Upper lobe of left lung (tissue), 6 donors: Measurements from ENCODE around the gene CHCHD4. TPM values are rescaled to one million over a fixed set of nuclear protein-coding genes. Genes with fewer than 3 reads are reported as not detected.

Experiments used
- ATAC-seq, 2 donors: fragments of 200-7000 bp; cut with Tn5 transposase; one replicate each; pipeline ENCODE4 v1.9.1; 2022; ENCODE audit warnings: mild to moderate bottlenecking in 2 of 2, moderate library complexity in 2 of 2; ENCODE audit not compliant: low FRiP score in 2 of 2
- DNase-seq, 2 donors: peaks; one replicate each; pipeline ENCODE4 v3.0.0-alpha.2; 2019 to 2020
- H3K27ac ChIP-seq, 4 donors: fragments of 200-600 bp; sonication (generic); one replicate each; pipeline ENCODE4 v1.5.1; 2016 to 2019
- H3K27me3 ChIP-seq, 4 donors: fragments of 200-600 bp; sonication (generic); one replicate each; pipeline ENCODE4 v1.5.1; 2017 to 2019
- H3K36me3 ChIP-seq, 4 donors: fragments of 200-600 bp; sonication (generic); one replicate each; pipeline ENCODE4 v1.5.1; 2016 to 2019
- H3K4me1 ChIP-seq, 4 donors: fragments of 200-600 bp; sonication (generic); one replicate each; pipeline ENCODE4 v1.5.1; 2018 to 2019
- H3K4me3 ChIP-seq, 4 donors: fragments of 200-600 bp; sonication (generic); one replicate each; pipeline ENCODE4 v1.5.1; 2017 to 2019; ENCODE audit warnings: mild to moderate bottlenecking in 2 of 4, moderate library complexity in 1 of 4
- H3K9me3 ChIP-seq, 4 donors: fragments of 200-600 bp; sonication (generic); one replicate each; pipeline ENCODE4 v1.5.1; 2018 to 2019
- CTCF ChIP-seq, 6 experiments: fragments of 450-650 bp in 4 of 6; fragments of 200-600 bp in 2 of 6; sonication (generic) in 2 of 6; IDR thresholded peaks; one replicate each; pipeline ENCODE4 v1.5.1; 2016 to 2019; ENCODE audit warnings: antibody characterized with exemption in 6 of 6
- EP300 ChIP-seq, 4 donors: sonication (generic); formaldehyde crosslinking; IDR thresholded peaks; one replicate each; pipeline ENCODE4 v1.5.1; 2017; ENCODE audit warnings: antibody characterized with exemption in 4 of 4, control low read depth in 2 of 4
- POLR2A ChIP-seq, 4 donors: fragments of 450-650 bp; IDR thresholded peaks; one replicate each; pipeline ENCODE4 v1.5.1; 2016 to 2017; ENCODE audit warnings: antibody characterized with exemption in 4 of 4, mild to moderate bottlenecking in 2 of 4
- POLR2AphosphoS5 ChIP-seq, 2 donors: sonication (generic); formaldehyde crosslinking; IDR thresholded peaks; one replicate each; pipeline ENCODE4 v1.5.1; 2017; ENCODE audit warnings: antibody characterized with exemption in 2 of 2
- WGBS, 2 donors: methylation state at CpG; one replicate each; pipeline ENCODE4 v1.1.5; 2017 to 2018; 5-methylcytosine and 5-hydroxymethylcytosine counted together
- total RNA-seq, 6 donors: library from RNA; depleted of rRNA in 4 of 6; stranded (reverse); fragments of >200 nt in 4 of 6; gene quantifications; one replicate each; pipeline versions ENCODE4 v1.1.0 to v1.2.1, GENCODE V29; 2016 to 2021
- donor health status: DM: no; HTN: no; CAD: no; lungs with moderate emphysema.
- donor health status: DM: no; HTN: yes; CAD: no; lungs with severe emphysema.

CHCHD4 gene
- total RNA-seq, 6 donors from 2014 or later: 2.1 to 13.2 (median 10.5) TPM

DNA sequence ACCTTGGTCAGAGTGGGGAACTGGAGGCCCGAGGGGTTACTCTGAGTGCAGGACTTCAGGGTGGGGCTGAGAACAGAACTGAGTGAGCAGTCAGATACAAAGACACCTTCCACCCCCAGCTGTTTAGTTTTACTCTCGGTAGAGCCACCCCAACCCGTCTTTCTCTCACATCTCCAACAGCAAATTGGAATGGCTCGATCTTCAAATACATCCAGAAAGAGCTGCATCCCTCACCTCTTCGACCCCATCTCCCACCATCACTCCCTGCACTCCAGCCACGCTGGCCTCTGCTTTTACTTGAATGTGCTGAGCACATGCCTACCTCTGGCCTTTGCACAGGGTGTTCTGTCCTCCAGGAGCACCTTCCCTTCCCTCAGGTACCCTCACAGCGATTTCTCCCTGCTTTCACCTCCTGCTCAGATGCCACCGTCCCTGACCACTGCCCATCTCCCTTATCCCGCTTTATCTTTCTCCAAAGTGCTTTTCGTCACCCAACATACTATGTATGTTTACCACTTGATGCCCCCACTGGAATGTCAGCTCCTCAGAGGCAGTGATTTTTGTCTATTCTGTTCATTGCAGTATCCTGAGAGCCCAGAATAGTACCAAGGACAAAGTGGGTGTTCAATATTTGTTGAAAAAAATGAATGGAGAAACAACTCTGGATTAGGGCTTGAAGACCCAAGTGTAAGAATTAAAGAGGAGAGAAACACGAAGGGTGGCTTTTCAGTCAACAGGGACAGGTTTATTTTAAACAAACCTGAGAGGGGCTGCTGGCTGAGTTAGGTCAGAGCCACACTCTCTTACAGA is 4.4 kb downstream of the CHCHD4 start:
- Histone ChIP-seq H3K27ac (no peak overlapping the region), H3K27me3 (no peaks in the 10 kb centered on the region), H3K4me3 (no peak overlapping the region), H3K4me1 (peaks cover 9 to 32% (median 21%) of the 10 kb centered on the region in 4 donors), H3K9me3 (no peaks in the 10 kb centered on the region), H3K36me3 (peaks cover 6 to 14% (median 8%) of the 10 kb centered on the region in 4 donors)
- TF ChIP-seq POLR2AphosphoS5 (IDR thresholded peaks at IDR 0.05) (no peak), CTCF (IDR thresholded peaks at IDR 0.05) (no peak), POLR2A (IDR thresholded peaks at IDR 0.05) (no peak), EP300 (IDR thresholded peaks at IDR 0.05) (no peak)
- ATAC-seq (no peak), DNase-seq (no peak)
- WGBS, 2 donors: 94 to 96% methylated on average over 11 of the region's 11 CpGs

DNA sequence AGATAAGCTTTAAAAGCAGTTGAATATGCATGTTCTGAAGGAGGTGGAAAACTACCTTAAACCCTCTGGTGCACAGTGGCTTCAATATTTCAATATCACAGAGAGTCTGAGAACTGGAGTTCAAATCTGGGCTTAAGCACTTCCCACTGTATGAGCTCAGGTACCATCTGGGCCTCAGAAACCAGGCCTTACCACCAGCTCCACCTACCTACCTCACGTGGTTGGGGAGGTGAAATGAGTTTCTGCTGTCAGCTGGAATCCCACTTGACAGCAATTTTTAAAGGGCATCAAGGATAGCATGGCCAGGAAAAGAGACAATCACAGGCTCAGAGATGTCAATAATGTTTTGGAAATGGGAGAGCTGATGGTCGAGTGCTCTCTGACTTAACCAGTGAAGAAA is 5.0 kb downstream of the CHCHD4 start:
- H3K4me1 ChIP-seq: peaks cover 9 to 32% (median 21%) of the 10 kb centered on the region in 4 donors
- no peak overlapping the region for H3K27ac ChIP-seq
- DNase-seq (no peak), ATAC-seq (no peak)
- no peaks in the 10 kb centered on the region for H3K9me3 ChIP-seq
- H3K36me3 ChIP-seq: peaks cover 12 to 21% (median 15%) of the 10 kb centered on the region in 4 donors
- H3K27me3 ChIP-seq: no peaks in the 10 kb centered on the region
- H3K4me3 ChIP-seq: no peak overlapping the region
- TF ChIP-seq POLR2AphosphoS5 (IDR thresholded peaks at IDR 0.05) (no peak), CTCF (IDR thresholded peaks at IDR 0.05) (no peak), POLR2A (IDR thresholded peaks at IDR 0.05) (no peak), EP300 (IDR thresholded peaks at IDR 0.05) (no peak)
- whole genome bisulfite sequencing, 2 donors: 84 to 100% methylated on average over 2 of the region's 2 CpGs

DNA sequence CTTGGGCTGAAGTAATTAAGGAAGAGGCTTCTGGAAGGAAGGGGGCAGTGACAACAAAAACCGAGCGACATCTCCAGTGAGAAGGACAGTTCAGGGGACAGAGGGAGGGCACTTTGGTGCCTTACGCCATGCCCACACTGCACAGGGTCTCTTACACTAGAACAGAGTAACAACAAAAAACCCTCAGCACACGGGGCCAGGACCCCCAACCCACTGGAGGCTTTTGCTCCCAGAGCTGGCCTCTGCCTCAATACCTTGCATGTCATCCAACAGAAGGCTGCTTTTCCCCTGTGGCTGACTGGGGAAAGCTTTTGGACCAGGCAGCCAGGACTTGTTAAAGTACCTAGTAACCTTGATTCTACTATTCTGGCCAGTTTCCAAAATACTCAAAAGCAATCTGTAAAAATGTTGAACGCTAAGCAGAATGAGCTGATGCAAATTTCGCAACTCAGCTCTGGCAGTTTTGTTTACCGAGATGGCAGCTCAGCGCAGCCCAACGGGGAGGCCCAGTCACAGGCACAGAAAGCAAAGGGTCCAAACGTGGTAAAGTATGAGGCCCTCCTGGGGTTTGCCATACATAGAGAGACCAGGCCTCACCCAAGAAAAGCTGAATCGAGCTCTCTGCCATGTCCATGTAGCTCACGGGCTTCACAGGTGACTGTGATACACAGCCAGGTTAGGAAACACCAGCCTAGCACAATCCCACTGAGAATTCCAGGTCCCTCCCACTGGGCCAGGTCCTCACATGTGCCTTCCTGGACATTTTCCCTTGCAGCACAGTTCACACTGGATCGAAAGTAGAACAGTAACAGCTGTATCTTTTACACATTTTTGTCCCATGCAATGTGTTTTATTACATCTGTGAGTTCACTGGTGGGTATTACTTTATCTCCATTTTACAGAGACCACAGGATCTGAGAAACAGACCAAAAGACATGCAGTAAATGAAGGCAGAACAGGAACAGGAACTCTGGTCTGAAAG is 6.0 kb downstream of the CHCHD4 start:
- Histone ChIP-seq H3K9me3 (no peaks in the 10 kb centered on the region), H3K27me3 (no peaks in the 10 kb centered on the region), H3K36me3 (peaks cover 12 to 29% (median 24%) of the 10 kb centered on the region in 4 donors), H3K27ac (peak overlapping the region in 1 of 4 donors; percentile 34), H3K4me3 (no peak overlapping the region), H3K4me1 (peaks cover 8 to 26% (median 18%) of the 10 kb centered on the region in 4 donors)
- no peak for TF ChIP-seq EP300 (IDR thresholded peaks at IDR 0.05)
- no peak for TF ChIP-seq CTCF (IDR thresholded peaks at IDR 0.05)
- no peak for TF ChIP-seq POLR2A (IDR thresholded peaks at IDR 0.05)
- no peak for TF ChIP-seq POLR2AphosphoS5 (IDR thresholded peaks at IDR 0.05)
- 42 to 59% methylated on average over 13 of the region's 13 CpGs for WGBS, 2 donors
- ATAC-seq (no peak), DNase-seq (peak in 1 of 2 donors; percentile 55)

GRCh38 chr3:14117468-14118399 is 6.9 kb downstream of the CHCHD4 start:
- Histone ChIP-seq H3K4me1 (peaks cover 0 to 16% (median 11%) of the 10 kb centered on the region in 4 donors), H3K27ac (no peak overlapping the region)

More at GRCh38 chr3:14117468-14118399, 6.9 kb downstream of the CHCHD4 start:
- DNase-seq (no peak), ATAC-seq (no peak)
- Histone ChIP-seq H3K36me3 (peaks cover 12 to 39% (median 31%) of the 10 kb centered on the region in 4 donors), H3K4me3 (no peak overlapping the region), H3K27me3 (no peaks in the 10 kb centered on the region), H3K9me3 (no peaks in the 10 kb centered on the region)
- WGBS, 2 donors: 87 to 89% methylated on average over 10 of the region's 10 CpGs
- TF ChIP-seq EP300 (IDR thresholded peaks at IDR 0.05) (no peak), POLR2A (IDR thresholded peaks at IDR 0.05) (no peak), POLR2AphosphoS5 (IDR thresholded peaks at IDR 0.05) (no peak), CTCF (IDR thresholded peaks at IDR 0.05) (no peak)
